ENCODE results near the gene GRSF1.
"Not testable (repeated sequence)": the region's sequence is repeated elsewhere in the genome, so short reads cannot be mapped to it uniquely, and the experiment has no call there.

Gene GRSF1

GRCh38 chr4:70839589-70840093 lies at the start of gene GRSF1:
Gene GRSF1, minus strand, starts transcription at chr4:70839890. Its CDS starts 63 bp downstream, at chr4:70839827.
- peak; percentile 86 for DNase-seq (ENCODE audit: low spot score)

GRCh38 chr4:70885174-70885573 lies 45.5 kb upstream of the GRSF1 start:
- no peak for DNase-seq (ENCODE audit: low spot score)

- DNase-seq (ENCODE audit: low spot score) = no peak
Measured at GRCh38 chr4:70880739-70881138, 41.0 kb upstream of the GRSF1 start.

- no peak for DNase-seq (ENCODE audit: low spot score)
Measured at GRCh38 chr4:70877556-70877955, 37.9 kb upstream of the GRSF1 start.

GRCh38 chr4:70874268-70875156 lies 34.8 kb upstream of the GRSF1 start:
- DNase-seq (ENCODE audit: low spot score) = no peak

GRCh38 chr4:70873216-70873615 lies 33.5 kb upstream of the GRSF1 start:
- no peak for DNase-seq (ENCODE audit: low spot score)

- DNase-seq (ENCODE audit: low spot score) = no peak
Measured at GRCh38 chr4:70868778-70869177, 29.1 kb upstream of the GRSF1 start.

GRCh38 chr4:70863099-70863790 lies 23.6 kb upstream of the GRSF1 start:
- no peak for DNase-seq (ENCODE audit: low spot score)

- no peak for DNase-seq (ENCODE audit: low spot score)
Measured at GRCh38 chr4:70859066-70859465, 19.4 kb upstream of the GRSF1 start.

- no peak for DNase-seq (ENCODE audit: low spot score)
Measured at GRCh38 chr4:70858454-70858853, 18.8 kb upstream of the GRSF1 start.

- DNase-seq (ENCODE audit: low spot score) = no peak
Measured at GRCh38 chr4:70855464-70855863, 15.8 kb upstream of the GRSF1 start.

- DNase-seq (ENCODE audit: low spot score) = no peak
Measured at GRCh38 chr4:70849291-70849690, 9.6 kb upstream of the GRSF1 start.

GRCh38 chr4:70844180-70844579 lies 4.5 kb upstream of the GRSF1 start:
- DNase-seq (ENCODE audit: low spot score) = no peak

GRCh38 chr4:70842761-70843435 lies 3.2 kb upstream of the GRSF1 start:
- DNase-seq (ENCODE audit: low spot score) = no peak

- no peak for DNase-seq (ENCODE audit: low spot score)
Measured at GRCh38 chr4:70841951-70842350, 2.3 kb upstream of the GRSF1 start.

- no peak for DNase-seq (ENCODE audit: low spot score)
Measured at GRCh38 chr4:70841211-70841610, 1.5 kb upstream of the GRSF1 start.

GRCh38 chr4:70840631-70841030 lies 941 bp upstream of the GRSF1 start:
- DNase-seq (ENCODE audit: low spot score) = not testable (repeated sequence)

GRCh38 chr4:70840137-70840536 lies 447 bp upstream of the GRSF1 start:
- peak; percentile 19 for DNase-seq (ENCODE audit: low spot score)

GRCh38 chr4:70838666-70839588 lies 763 bp downstream of the GRSF1 start:
- peak; percentile 62 for DNase-seq (ENCODE audit: low spot score)

GRCh38 chr4:70838204-70838603 lies 1.5 kb downstream of the GRSF1 start:
- no peak for DNase-seq (ENCODE audit: low spot score)

- DNase-seq (ENCODE audit: low spot score) = no peak
Measured at GRCh38 chr4:70836081-70836480, 3.6 kb downstream of the GRSF1 start.

All from SW480 (cell line).